IPS-20b (cell line): ENCODE results near the gene NDST4.

ENCODE experiments used
- H3K27ac ChIP-seq: one replicate; pipeline ENCODE4 v1.5.1; 2013; ENCODE audit warnings: low read length
- H3K27me3 ChIP-seq: 2 replicates; pipeline ENCODE4 v1.6.1; 2013; ENCODE audit warnings: mild to moderate bottlenecking, low read length, inconsistent platforms; ENCODE audit not compliant: insufficient read depth
- H3K36me3 ChIP-seq: 2 replicates; pipeline ENCODE4 v1.6.1; 2013; ENCODE audit warnings: low read depth, mild to moderate bottlenecking, inconsistent platforms, low read length, moderate library complexity; ENCODE audit not compliant: insufficient read depth
- H3K4me1 ChIP-seq: 2 replicates; pipeline ENCODE4 v1.6.1; 2013; ENCODE audit warnings: mild to moderate bottlenecking, control low read depth, inconsistent platforms, low read length, moderate library complexity; ENCODE audit not compliant: insufficient read depth
- H3K4me3 ChIP-seq: 2 replicates; pipeline ENCODE4 v1.5.1; 2013; ENCODE audit warnings: mild to moderate bottlenecking, low read length, inconsistent platforms
- H3K9ac ChIP-seq: 2 replicates; pipeline ENCODE4 v1.6.1; 2013; ENCODE audit warnings: low read depth, mild to moderate bottlenecking, inconsistent platforms, low read length, moderate library complexity
- H3K9me3 ChIP-seq: 2 replicates; pipeline ENCODE4 v1.6.1; 2013; ENCODE audit warnings: mild to moderate bottlenecking, low read depth, low read length, inconsistent platforms; ENCODE audit not compliant: insufficient read depth

Gene NDST4

DNA sequence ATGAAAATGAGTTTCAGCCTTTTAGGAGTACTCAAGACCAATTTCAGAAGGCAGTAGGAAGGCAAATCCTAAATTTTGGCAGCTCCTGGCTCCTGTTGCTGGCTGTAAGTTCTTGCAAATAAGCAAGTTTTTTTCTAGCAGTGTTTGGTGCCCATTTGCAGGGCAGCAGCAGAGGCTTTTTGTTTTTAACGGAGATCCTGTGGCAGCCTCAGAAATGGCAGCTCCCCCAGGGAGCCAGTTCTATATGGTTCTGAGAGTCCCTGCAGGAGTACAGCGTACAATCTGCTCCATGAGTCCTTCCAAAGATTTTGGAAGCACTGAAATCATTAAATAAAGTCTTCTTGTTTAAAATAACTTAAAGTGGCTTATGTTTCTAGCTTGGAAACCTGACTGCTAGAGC, 171.9 kb downstream of the NDST4 start:
- H3K36me3 ChIP-seq: no peaks in the 10 kb centered on the region
- no peak overlapping the region for H3K9ac ChIP-seq
- H3K27me3 ChIP-seq: no peaks in the 10 kb centered on the region
- no peak overlapping the region for H3K4me3 ChIP-seq
- H3K4me1 ChIP-seq: peaks cover 3% of the 10 kb centered on the region; the same call in 1 of the 2 replicates
- no peak overlapping the region for H3K27ac ChIP-seq
- no peaks in the 10 kb centered on the region for H3K9me3 ChIP-seq

DNA sequence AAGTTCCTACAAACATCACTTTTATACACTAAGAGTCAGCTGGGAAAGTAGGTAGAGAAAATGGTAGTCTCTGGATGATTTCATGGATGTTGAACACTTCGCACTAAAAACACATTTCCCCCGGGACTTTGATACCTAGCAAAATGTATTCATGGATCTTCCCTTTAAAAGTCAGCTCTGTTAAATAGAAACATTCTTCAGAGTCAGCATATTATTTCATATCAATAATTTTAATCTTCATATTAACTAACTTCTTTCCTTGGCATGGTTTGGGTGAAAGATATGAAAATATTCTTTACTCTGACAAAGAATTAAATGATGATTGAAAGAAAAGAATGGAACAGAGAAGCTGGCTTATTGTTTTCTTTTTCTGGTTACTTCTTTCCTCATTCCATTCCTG, 185.5 kb downstream of the NDST4 start:
- Histone ChIP-seq H3K4me3 (no peak overlapping the region), H3K36me3 (no peaks in the 10 kb centered on the region), H3K9me3 (no peaks in the 10 kb centered on the region), H3K9ac (no peak overlapping the region), H3K27me3 (no peaks in the 10 kb centered on the region), H3K27ac (no peak overlapping the region), H3K4me1 (peaks cover 20% of the 10 kb centered on the region; the same call in 1 of the 2 replicates)

DNA sequence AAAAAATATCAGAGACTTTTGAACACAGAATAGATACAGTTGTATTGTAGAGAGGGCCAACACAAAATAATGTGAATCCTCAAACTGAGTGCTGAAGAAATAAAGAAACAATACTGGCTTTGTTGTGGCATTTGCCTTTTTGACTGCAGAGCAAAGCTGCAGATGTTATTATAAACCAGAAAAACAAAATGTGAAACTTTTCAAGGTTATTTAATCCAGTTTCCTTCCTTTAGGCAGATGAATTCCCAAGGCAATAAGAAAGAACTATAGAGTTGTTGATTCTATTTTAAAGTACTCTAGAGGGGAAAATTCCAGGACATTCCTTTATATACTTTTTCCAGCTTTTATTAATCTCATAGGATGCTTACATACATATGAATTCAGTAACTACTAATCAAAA, 186.8 kb downstream of the NDST4 start:
- Histone ChIP-seq H3K9me3 (no peaks in the 10 kb centered on the region), H3K27me3 (no peaks in the 10 kb centered on the region), H3K36me3 (no peaks in the 10 kb centered on the region), H3K4me3 (no peak overlapping the region), H3K27ac (no peak overlapping the region), H3K9ac (no peak overlapping the region), H3K4me1 (peaks cover 26% of the 10 kb centered on the region; the same call in 1 of the 2 replicates)

- peak overlapping the region; percentile 17; the same call in 1 of the 2 replicates for H3K4me3 ChIP-seq
- H3K9ac ChIP-seq: 0 out of 2 replicates have a peak overlapping the region, but pooled peaks have one; percentile 19
- no peaks in the 10 kb centered on the region for H3K9me3 ChIP-seq
- H3K27me3 ChIP-seq: no peaks in the 10 kb centered on the region
- H3K4me1 ChIP-seq: peaks cover 26% of the 10 kb centered on the region; the same call in 1 of the 2 replicates
- no peaks in the 10 kb centered on the region for H3K36me3 ChIP-seq
- no peak overlapping the region for H3K27ac ChIP-seq
Observed at GRCh38 chr4:114924311-114924710, 189.1 kb downstream of the NDST4 start.

DNA sequence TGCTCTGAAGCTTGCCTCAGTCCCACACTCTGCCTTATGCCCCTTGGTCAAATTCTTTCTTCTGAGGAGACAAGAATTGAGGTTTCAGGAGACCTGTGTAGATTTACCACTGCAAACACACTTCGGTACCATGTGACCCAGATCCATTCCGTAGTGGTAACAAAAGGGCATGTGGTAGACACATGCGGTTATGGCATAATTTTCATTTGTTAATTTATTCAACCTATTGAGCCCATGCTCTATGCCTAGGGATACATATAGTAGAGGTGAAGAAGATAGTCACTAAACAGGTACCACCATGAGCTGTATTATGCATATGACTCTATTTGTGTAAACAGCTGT, 190.9 kb downstream of the NDST4 start:
- Histone ChIP-seq H3K9me3 (no peaks in the 10 kb centered on the region), H3K27me3 (no peaks in the 10 kb centered on the region), H3K36me3 (no peaks in the 10 kb centered on the region), H3K9ac (no peak overlapping the region), H3K27ac (no peak overlapping the region), H3K4me1 (peaks cover 26% of the 10 kb centered on the region; the same call in 1 of the 2 replicates), H3K4me3 (no peak overlapping the region)

DNA sequence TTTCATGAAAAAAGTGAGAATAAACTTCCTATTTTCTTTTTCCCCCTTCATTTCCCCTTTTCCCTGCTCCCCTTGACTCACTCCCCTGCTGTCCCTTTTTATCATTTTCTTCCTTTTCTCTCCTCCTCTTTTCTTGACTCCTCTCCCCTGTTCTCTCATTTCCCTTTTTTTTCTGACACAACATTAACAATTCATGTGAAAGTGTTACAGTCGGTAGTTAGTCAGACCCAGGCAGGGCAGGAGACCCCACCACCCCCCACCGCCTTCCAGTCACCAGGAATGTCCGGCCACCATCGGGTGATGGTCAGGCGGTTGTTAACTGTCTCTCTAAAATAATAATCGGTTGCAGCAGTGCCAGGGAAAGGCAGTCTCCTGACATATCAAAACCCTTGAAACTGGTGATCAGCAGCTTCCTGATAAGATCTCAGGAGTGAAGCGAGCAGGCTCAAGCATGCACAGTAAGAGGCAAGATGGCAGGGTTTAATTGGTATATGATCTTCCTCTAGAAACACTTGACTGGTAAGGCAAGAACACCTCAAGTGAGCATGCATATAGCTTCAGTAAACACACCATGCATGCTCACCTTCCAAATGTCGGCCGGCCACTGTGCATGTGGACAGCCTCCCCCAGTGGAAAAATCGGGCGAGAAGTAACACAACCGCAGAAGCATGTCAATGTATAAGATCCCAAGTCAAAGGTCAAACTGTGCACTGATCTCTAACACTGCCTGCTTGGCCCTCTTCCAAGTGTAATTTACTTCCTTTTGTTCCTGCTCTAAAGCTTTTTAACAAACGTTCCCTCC, 191.4 kb downstream of the NDST4 start:
- Histone ChIP-seq H3K36me3 (no peaks in the 10 kb centered on the region), H3K27me3 (no peaks in the 10 kb centered on the region), H3K9ac (no peak overlapping the region), H3K27ac (no peak overlapping the region), H3K4me3 (no peak overlapping the region), H3K4me1 (peaks cover 26% of the 10 kb centered on the region; the same call in 1 of the 2 replicates), H3K9me3 (no peaks in the 10 kb centered on the region)

GRCh38 chr4:114921191-114921590, 192.2 kb downstream of the NDST4 start:
- Histone ChIP-seq H3K4me3 (no peak overlapping the region), H3K36me3 (no peaks in the 10 kb centered on the region), H3K9ac (no peak overlapping the region), H3K4me1 (peaks cover 26% of the 10 kb centered on the region; the same call in 1 of the 2 replicates), H3K27ac (no peak overlapping the region), H3K27me3 (no peaks in the 10 kb centered on the region), H3K9me3 (no peaks in the 10 kb centered on the region)

- Histone ChIP-seq H3K4me3 (no peak overlapping the region), H3K27ac (no peak overlapping the region), H3K27me3 (no peaks in the 10 kb centered on the region), H3K4me1 (no peaks in the 10 kb centered on the region), H3K9ac (no peak overlapping the region), H3K36me3 (no peaks in the 10 kb centered on the region), H3K9me3 (no peaks in the 10 kb centered on the region)
Observed at GRCh38 chr4:114911111-114911510, 202.3 kb downstream of the NDST4 start.

DNA sequence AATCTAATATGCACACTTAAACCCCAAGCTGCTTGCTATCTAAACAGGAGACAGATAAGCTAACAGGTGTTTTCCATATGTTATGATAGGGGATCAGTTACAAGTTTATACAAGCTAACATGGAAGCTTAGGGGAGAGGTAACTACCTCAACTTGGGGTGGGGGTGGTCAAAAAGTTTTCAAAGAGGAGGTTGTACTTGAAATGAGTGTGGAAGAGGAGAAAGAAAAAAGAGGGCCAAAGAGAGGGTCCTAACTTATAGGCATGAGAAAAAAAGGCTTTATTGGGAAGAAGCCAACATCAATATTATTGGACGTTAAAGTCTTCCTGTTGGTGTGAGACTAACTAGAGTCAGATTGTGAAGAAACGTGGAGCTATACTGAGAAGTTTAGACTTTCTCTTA, 205.9 kb downstream of the NDST4 start:
- Histone ChIP-seq H3K27me3 (no peaks in the 10 kb centered on the region), H3K9me3 (no peaks in the 10 kb centered on the region), H3K4me3 (no peak overlapping the region), H3K4me1 (no peaks in the 10 kb centered on the region), H3K27ac (no peak overlapping the region), H3K36me3 (no peaks in the 10 kb centered on the region), H3K9ac (no peak overlapping the region)

DNA sequence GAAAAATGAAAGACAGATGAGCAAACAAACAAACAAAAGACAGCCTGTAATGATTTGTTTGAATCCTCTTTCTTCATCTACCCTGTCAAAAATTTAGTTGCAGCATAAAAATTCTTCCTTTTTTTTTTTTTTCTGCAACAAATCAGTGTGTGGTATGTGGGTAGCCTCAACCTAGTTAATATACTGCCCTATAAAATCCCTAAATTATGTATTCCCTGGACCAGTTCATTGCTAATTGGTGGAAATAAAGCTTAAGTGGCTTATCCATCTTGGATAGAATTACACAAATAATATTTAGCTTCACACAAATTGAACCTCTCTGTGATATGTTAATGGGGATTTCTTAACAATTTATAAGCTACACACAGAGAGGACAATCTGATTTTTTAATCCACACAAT, 208.4 kb downstream of the NDST4 start:
- no peak overlapping the region for H3K27ac ChIP-seq
- no peaks in the 10 kb centered on the region for H3K9me3 ChIP-seq
- H3K36me3 ChIP-seq: no peaks in the 10 kb centered on the region
- no peaks in the 10 kb centered on the region for H3K4me1 ChIP-seq
- no peak overlapping the region for H3K4me3 ChIP-seq
- H3K27me3 ChIP-seq: no peaks in the 10 kb centered on the region
- H3K9ac ChIP-seq: no peak overlapping the region

- H3K4me1 ChIP-seq: no peaks in the 10 kb centered on the region
- no peaks in the 10 kb centered on the region for H3K9me3 ChIP-seq
- H3K4me3 ChIP-seq: no peak overlapping the region
- H3K9ac ChIP-seq: no peak overlapping the region
- no peaks in the 10 kb centered on the region for H3K27me3 ChIP-seq
- no peaks in the 10 kb centered on the region for H3K36me3 ChIP-seq
- no peak overlapping the region for H3K27ac ChIP-seq
Observed at GRCh38 chr4:114900934-114901333, 212.5 kb downstream of the NDST4 start.

DNA sequence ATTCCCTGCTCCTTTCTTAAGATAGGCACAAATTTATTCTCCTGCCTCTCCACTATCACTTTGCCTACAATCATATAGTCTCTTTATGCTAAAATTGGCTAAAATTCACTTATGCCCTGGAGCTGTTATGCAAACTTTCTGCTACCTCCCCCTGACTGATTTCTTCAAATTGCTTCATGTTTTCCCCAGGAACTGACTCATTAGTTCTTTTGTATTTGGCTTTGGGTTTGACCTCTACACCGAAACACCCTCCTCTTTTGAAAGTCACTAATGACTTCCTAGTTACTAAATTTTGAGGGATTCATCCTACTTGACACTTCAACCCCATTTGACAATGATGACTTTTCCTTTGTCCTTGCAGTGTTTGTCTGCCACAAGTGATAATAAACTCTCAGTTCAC, 222.6 kb downstream of the NDST4 start:
- H3K27ac ChIP-seq: no peak overlapping the region
- H3K4me3 ChIP-seq: no peak overlapping the region

More for the DNA sequence above, 222.6 kb downstream of the NDST4 start:
- H3K9me3 ChIP-seq: no peaks in the 10 kb centered on the region
- no peaks in the 10 kb centered on the region for H3K36me3 ChIP-seq
- H3K4me1 ChIP-seq: no peaks in the 10 kb centered on the region
- H3K9ac ChIP-seq: no peak overlapping the region
- no peaks in the 10 kb centered on the region for H3K27me3 ChIP-seq
